ENCODE measurements around the gene TCAIM. TPM values are rescaled to one million over a fixed set of nuclear protein-coding genes. Genes with fewer than 3 reads are reported as not detected.

TCAIM gene
- polyA plus RNA-seq, 4 donors = 10.5 to 42.1 (median 16.2) TPM

- Histone ChIP-seq H3K27ac (ENCODE audit: low read depth in 1 of 3, low read length in 2 of 3) (no peak overlapping the region), H3K4me1 (ENCODE audit: control insufficient read depth in 3 of 3, insufficient read depth in 2 of 3, low read depth in 1 of 3, low read length in 2 of 3) (peaks cover 2 to 45% (median 4%) of the 10 kb centered on the region in 3 donors), H3K36me3 (ENCODE audit: control insufficient read depth in 3 of 3, insufficient read depth in 2 of 3, low read depth in 1 of 3, low read length in 3 of 3) (no peaks in the 10 kb centered on the region), H3K27me3 (ENCODE audit: control insufficient read depth in 3 of 3, insufficient read depth in 3 of 3, low read length in 3 of 3) (no peaks in the 10 kb centered on the region), H3K4me3 (ENCODE audit: low read depth in 1 of 3, low read length in 3 of 3) (no peak overlapping the region), H3K9me3 (ENCODE audit: control insufficient read depth in 2 of 2, insufficient read depth in 1 of 2, low read depth in 1 of 2, low read length in 1 of 2) (no peaks in the 10 kb centered on the region)
- FAIRE-seq (no peak), DNase-seq (no peak)
- 89 to 100% (median 92%) methylated on average over 1 of the region's 1 CpG for whole genome bisulfite sequencing, 3 donors
Measured at GRCh38 chr3:44420676-44421075, 82.1 kb downstream of the TCAIM start.

DNA sequence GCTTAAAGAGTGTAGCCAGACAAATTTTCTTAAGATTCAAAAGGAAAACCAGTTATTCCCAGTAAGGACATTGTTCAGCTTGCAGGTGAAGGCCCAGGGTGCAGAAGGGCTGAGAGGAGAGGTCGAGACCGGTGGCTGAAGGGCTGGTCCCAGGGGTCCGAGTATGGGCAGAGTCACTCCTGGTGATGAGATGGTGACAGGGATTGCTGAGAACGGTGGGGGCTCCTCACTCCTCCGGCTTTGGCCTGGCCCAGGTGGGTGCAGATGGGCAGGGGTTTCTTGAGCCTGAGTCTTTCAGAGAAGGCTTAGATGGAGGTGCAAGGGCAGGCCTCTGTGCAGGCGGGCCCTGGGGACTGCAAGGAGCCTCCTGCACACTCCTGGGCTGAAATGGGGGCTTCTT, 82.7 kb downstream of the TCAIM start:
- 82 to 91% (median 87%) methylated on average over 6 of the region's 6 CpGs for WGBS, 3 donors
- no peak overlapping the region for H3K4me3 ChIP-seq (ENCODE audit: low read depth in 1 of 3, low read length in 3 of 3)
- H3K4me1 ChIP-seq (ENCODE audit: control insufficient read depth in 3 of 3, insufficient read depth in 2 of 3, low read depth in 1 of 3, low read length in 2 of 3) = peaks cover 2 to 45% (median 4%) of the 10 kb centered on the region in 3 donors
- H3K27ac ChIP-seq (ENCODE audit: low read depth in 1 of 3, low read length in 2 of 3) = no peak overlapping the region
- DNase-seq (no peak), FAIRE-seq (no peak)
- H3K9me3 ChIP-seq (ENCODE audit: control insufficient read depth in 2 of 2, insufficient read depth in 1 of 2, low read depth in 1 of 2, low read length in 1 of 2) = no peaks in the 10 kb centered on the region
- no peaks in the 10 kb centered on the region for H3K27me3 ChIP-seq (ENCODE audit: control insufficient read depth in 3 of 3, insufficient read depth in 3 of 3, low read length in 3 of 3)
- H3K36me3 ChIP-seq (ENCODE audit: control insufficient read depth in 3 of 3, insufficient read depth in 2 of 3, low read depth in 1 of 3, low read length in 3 of 3) = no peaks in the 10 kb centered on the region

DNA sequence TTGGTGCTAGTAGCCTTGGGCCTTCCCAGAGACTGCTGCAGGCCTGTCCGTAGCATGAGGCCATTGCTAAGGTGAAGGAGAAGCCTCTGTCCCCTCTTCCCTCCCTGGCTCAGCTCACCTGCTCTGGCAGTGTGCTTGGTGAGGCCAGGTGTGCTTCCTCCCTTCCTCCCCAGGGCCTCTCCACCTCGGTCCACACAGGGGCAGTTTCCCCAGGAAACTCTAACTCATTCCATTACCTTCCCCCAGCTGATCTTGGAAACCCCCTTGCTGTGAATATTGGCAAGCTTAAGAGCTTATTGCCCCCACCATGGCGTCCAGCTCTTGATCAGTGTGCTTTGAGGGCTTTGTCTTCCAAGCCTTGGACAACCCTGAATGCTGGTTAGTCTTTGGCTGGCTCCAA, 86.2 kb downstream of the TCAIM start:
- FAIRE-seq (no peak), DNase-seq (no peak)
- Histone ChIP-seq H3K9me3 (ENCODE audit: control insufficient read depth in 2 of 2, insufficient read depth in 1 of 2, low read depth in 1 of 2, low read length in 1 of 2) (no peaks in the 10 kb centered on the region), H3K36me3 (ENCODE audit: control insufficient read depth in 3 of 3, insufficient read depth in 2 of 3, low read depth in 1 of 3, low read length in 3 of 3) (no peaks in the 10 kb centered on the region), H3K27me3 (ENCODE audit: control insufficient read depth in 3 of 3, insufficient read depth in 3 of 3, low read length in 3 of 3) (no peaks in the 10 kb centered on the region), H3K4me1 (ENCODE audit: control insufficient read depth in 3 of 3, insufficient read depth in 2 of 3, low read depth in 1 of 3, low read length in 2 of 3) (peaks cover 2 to 32% (median 4%) of the 10 kb centered on the region in 3 donors), H3K4me3 (ENCODE audit: low read depth in 1 of 3, low read length in 3 of 3) (no peak overlapping the region), H3K27ac (ENCODE audit: low read depth in 1 of 3, low read length in 2 of 3) (no peak overlapping the region)
- WGBS, 3 donors = 62 to 73% (median 63%) methylated on average over 3 of the region's 3 CpGs

DNA sequence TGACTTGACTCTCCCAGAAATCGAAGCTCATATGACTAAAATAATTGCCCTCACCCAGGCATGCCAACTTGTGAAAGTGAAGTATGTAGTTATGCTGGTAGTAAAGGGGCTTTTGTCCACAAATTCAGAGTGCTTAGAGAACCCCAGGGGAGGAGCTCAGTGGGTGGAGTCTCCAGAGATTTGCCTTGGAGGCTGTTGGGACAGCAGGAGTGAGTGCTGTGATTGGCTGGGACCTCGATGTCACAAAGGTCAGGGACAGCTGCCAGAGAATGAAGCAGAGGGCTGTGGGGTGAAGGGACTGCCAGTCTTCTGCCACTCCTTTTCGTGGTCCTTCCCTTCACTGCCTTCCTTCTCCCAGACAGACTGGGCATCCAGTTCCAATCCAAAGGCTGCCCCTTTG, 89.1 kb downstream of the TCAIM start:
- no peaks in the 10 kb centered on the region for H3K27me3 ChIP-seq (ENCODE audit: control insufficient read depth in 3 of 3, insufficient read depth in 3 of 3, low read length in 3 of 3)
- peaks cover 0 to 18% (median 0%) of the 10 kb centered on the region in 3 donors for H3K4me1 ChIP-seq (ENCODE audit: control insufficient read depth in 3 of 3, insufficient read depth in 2 of 3, low read depth in 1 of 3, low read length in 2 of 3)
- no peak overlapping the region for H3K4me3 ChIP-seq (ENCODE audit: low read depth in 1 of 3, low read length in 3 of 3)
- WGBS, 3 donors = 64 to 93% (median 87%) methylated on average over 3 of the region's 3 CpGs
- no peak for FAIRE-seq
- no peak for DNase-seq
- no peaks in the 10 kb centered on the region for H3K36me3 ChIP-seq (ENCODE audit: control insufficient read depth in 3 of 3, insufficient read depth in 2 of 3, low read depth in 1 of 3, low read length in 3 of 3)
- no peak overlapping the region for H3K27ac ChIP-seq (ENCODE audit: low read depth in 1 of 3, low read length in 2 of 3)
- H3K9me3 ChIP-seq (ENCODE audit: control insufficient read depth in 2 of 2, insufficient read depth in 1 of 2, low read depth in 1 of 2, low read length in 1 of 2) = no peaks in the 10 kb centered on the region

- FAIRE-seq = no peak
- Histone ChIP-seq H3K27ac (ENCODE audit: low read depth in 1 of 3, low read length in 2 of 3) (no peak overlapping the region), H3K4me1 (ENCODE audit: control insufficient read depth in 3 of 3, insufficient read depth in 2 of 3, low read depth in 1 of 3, low read length in 2 of 3) (peaks cover 0 to 5% (median 0%) of the 10 kb centered on the region in 3 donors), H3K4me3 (ENCODE audit: low read depth in 1 of 3, low read length in 3 of 3) (no peak overlapping the region), H3K9me3 (ENCODE audit: control insufficient read depth in 2 of 2, insufficient read depth in 1 of 2, low read depth in 1 of 2, low read length in 1 of 2) (no peaks in the 10 kb centered on the region), H3K27me3 (ENCODE audit: control insufficient read depth in 3 of 3, insufficient read depth in 3 of 3, low read length in 3 of 3) (no peaks in the 10 kb centered on the region), H3K36me3 (ENCODE audit: control insufficient read depth in 3 of 3, insufficient read depth in 2 of 3, low read depth in 1 of 3, low read length in 3 of 3) (no peaks in the 10 kb centered on the region)
- DNase-seq = no peak
- WGBS, 3 donors = 59 to 74% (median 71%) methylated on average over 7 of the region's 7 CpGs
Measured at GRCh38 chr3:44428910-44429309, 90.3 kb downstream of the TCAIM start.

DNA sequence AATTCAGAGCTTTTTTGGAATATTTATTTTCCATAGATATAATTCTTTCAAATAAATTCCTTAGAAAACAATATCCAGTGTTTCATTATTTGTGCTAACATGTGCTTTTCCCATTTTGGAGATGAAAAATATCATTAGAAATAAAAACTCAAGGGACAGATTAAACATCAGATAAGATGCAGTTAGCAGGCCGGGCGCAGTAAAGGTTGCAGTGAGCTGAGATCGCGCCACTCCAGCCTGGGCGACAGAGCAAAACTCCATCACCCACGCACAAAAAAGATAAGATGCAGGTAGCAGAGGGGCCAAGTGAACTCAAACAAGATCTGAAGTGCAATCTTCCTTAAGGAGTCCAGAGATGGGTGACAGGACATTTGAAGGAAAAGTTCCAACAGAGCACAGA, 90.9 kb downstream of the TCAIM start:
- DNase-seq (no peak), FAIRE-seq (no peak)
- H3K4me1 ChIP-seq (ENCODE audit: control insufficient read depth in 3 of 3, insufficient read depth in 2 of 3, low read depth in 1 of 3, low read length in 2 of 3) = no peaks in the 10 kb centered on the region
- no peaks in the 10 kb centered on the region for H3K36me3 ChIP-seq (ENCODE audit: control insufficient read depth in 3 of 3, insufficient read depth in 2 of 3, low read depth in 1 of 3, low read length in 3 of 3)
- H3K4me3 ChIP-seq (ENCODE audit: low read depth in 1 of 3, low read length in 3 of 3) = no peak overlapping the region
- H3K27ac ChIP-seq (ENCODE audit: low read depth in 1 of 3, low read length in 2 of 3) = no peak overlapping the region
- H3K9me3 ChIP-seq (ENCODE audit: control insufficient read depth in 2 of 2, insufficient read depth in 1 of 2, low read depth in 1 of 2, low read length in 1 of 2) = no peaks in the 10 kb centered on the region
- WGBS, 3 donors = 83 to 87% (median 85%) methylated on average over 6 of the region's 6 CpGs
- no peaks in the 10 kb centered on the region for H3K27me3 ChIP-seq (ENCODE audit: control insufficient read depth in 3 of 3, insufficient read depth in 3 of 3, low read length in 3 of 3)

- no peak for DNase-seq
- H3K4me1 ChIP-seq (ENCODE audit: control insufficient read depth in 3 of 3, insufficient read depth in 2 of 3, low read depth in 1 of 3, low read length in 2 of 3) = no peaks in the 10 kb centered on the region
- FAIRE-seq = no peak
- H3K9me3 ChIP-seq (ENCODE audit: control insufficient read depth in 2 of 2, insufficient read depth in 1 of 2, low read depth in 1 of 2, low read length in 1 of 2) = peaks cover 0 to 4% of the 10 kb centered on the region in 2 donors
- no peak overlapping the region for H3K4me3 ChIP-seq (ENCODE audit: low read depth in 1 of 3, low read length in 3 of 3)
- WGBS, 3 donors = 76 to 81% (median 78%) methylated on average over 4 of the region's 4 CpGs
- no peaks in the 10 kb centered on the region for H3K27me3 ChIP-seq (ENCODE audit: control insufficient read depth in 3 of 3, insufficient read depth in 3 of 3, low read length in 3 of 3)
- H3K27ac ChIP-seq (ENCODE audit: low read depth in 1 of 3, low read length in 2 of 3) = no peak overlapping the region
- H3K36me3 ChIP-seq (ENCODE audit: control insufficient read depth in 3 of 3, insufficient read depth in 2 of 3, low read depth in 1 of 3, low read length in 3 of 3) = no peaks in the 10 kb centered on the region
Measured at GRCh38 chr3:44430466-44430865, 91.9 kb downstream of the TCAIM start.

DNA sequence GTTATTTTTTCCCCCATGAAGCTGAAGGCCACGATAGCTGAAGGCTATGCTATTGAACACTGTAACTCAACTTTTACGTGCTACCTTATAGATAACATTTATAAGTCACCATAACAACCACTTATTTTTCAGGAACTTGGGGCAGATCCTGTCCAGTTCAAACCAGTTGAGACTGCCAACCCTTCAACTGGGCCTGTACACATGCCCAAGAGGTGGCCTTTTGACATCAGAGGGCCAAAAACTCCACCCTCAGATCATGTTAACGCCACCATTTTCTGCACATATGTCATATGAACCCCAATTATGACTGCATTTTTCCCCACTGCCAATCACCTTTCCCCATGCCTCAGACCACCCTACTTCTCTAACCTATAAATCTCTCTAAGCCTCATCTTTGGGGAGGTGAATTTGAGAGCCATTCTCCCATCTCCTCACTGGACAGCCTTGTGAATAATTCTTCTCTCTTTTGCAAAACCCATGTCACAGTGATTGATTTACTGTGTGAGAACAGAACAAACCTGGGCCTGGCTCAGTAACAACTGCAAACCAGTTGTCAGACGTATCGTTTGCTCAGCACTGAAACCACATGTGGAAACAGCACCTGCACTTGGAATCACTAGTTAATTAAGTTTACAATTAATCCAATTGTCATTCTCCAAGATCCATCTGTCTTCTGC, 96.4 kb downstream of the TCAIM start:
- no peak for FAIRE-seq

DNA sequence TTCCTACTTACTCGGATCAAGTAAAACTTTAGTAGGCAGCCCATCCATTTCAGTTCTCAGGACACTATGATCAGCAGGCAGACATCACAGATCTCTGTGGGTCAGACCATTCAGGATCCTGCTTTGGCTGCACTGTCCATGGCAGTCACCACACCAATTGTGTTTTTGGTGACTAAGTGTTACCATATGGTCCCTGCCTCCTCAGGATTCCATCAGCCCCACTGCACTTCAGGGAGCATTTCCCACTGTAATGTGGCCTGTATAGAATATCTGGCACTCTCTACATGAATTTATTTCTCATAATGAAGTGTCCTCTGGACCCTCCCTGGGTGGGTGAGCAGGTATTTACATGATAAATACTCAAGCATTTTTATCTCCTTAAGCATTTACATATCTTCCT, 97.6 kb downstream of the TCAIM start:
- Histone ChIP-seq H3K9me3 (ENCODE audit: control insufficient read depth in 2 of 2, insufficient read depth in 1 of 2, low read depth in 1 of 2, low read length in 1 of 2) (peaks cover 0 to 4% of the 10 kb centered on the region in 2 donors), H3K27ac (ENCODE audit: low read depth in 1 of 3, low read length in 2 of 3) (no peak overlapping the region), H3K4me1 (ENCODE audit: control insufficient read depth in 3 of 3, insufficient read depth in 2 of 3, low read depth in 1 of 3, low read length in 2 of 3) (peaks cover 2 to 22% (median 2%) of the 10 kb centered on the region in 3 donors), H3K27me3 (ENCODE audit: control insufficient read depth in 3 of 3, insufficient read depth in 3 of 3, low read length in 3 of 3) (no peaks in the 10 kb centered on the region), H3K4me3 (ENCODE audit: low read depth in 1 of 3, low read length in 3 of 3) (no peak overlapping the region), H3K36me3 (ENCODE audit: control insufficient read depth in 3 of 3, insufficient read depth in 2 of 3, low read depth in 1 of 3, low read length in 3 of 3) (no peaks in the 10 kb centered on the region)
- 96 to 100% (median 100%) methylated on average over 1 of the region's 1 CpG for WGBS, 3 donors
- no peak for DNase-seq
- no peak for FAIRE-seq

More for the DNA sequence above, 96.4 kb downstream of the TCAIM start:
- H3K4me3 ChIP-seq (ENCODE audit: low read depth in 1 of 3, low read length in 3 of 3) = no peak overlapping the region
- H3K27ac ChIP-seq (ENCODE audit: low read depth in 1 of 3, low read length in 2 of 3) = no peak overlapping the region
- DNase-seq = no peak
- no peaks in the 10 kb centered on the region for H3K27me3 ChIP-seq (ENCODE audit: control insufficient read depth in 3 of 3, insufficient read depth in 3 of 3, low read length in 3 of 3)
- WGBS, 3 donors = 78 to 90% (median 80%) methylated on average over 5 of the region's 5 CpGs
- no peaks in the 10 kb centered on the region for H3K36me3 ChIP-seq (ENCODE audit: control insufficient read depth in 3 of 3, insufficient read depth in 2 of 3, low read depth in 1 of 3, low read length in 3 of 3)
- H3K4me1 ChIP-seq (ENCODE audit: control insufficient read depth in 3 of 3, insufficient read depth in 2 of 3, low read depth in 1 of 3, low read length in 2 of 3) = peaks cover 0 to 11% (median 2%) of the 10 kb centered on the region in 3 donors
- H3K9me3 ChIP-seq (ENCODE audit: control insufficient read depth in 2 of 2, insufficient read depth in 1 of 2, low read depth in 1 of 2, low read length in 1 of 2) = peaks cover 0 to 4% of the 10 kb centered on the region in 2 donors

Data from small intestine (tissue), 7 donors.